Medulla oblongata (tissue), 1 donor: Measurements from ENCODE around the gene RAD9A.

Experiments
- DNase-seq: peaks from one replicate; pipeline ENCODE4 v3.0.0-alpha.2; 2015; ENCODE audit errors: extremely low spot score

The RAD9A gene

DNA sequence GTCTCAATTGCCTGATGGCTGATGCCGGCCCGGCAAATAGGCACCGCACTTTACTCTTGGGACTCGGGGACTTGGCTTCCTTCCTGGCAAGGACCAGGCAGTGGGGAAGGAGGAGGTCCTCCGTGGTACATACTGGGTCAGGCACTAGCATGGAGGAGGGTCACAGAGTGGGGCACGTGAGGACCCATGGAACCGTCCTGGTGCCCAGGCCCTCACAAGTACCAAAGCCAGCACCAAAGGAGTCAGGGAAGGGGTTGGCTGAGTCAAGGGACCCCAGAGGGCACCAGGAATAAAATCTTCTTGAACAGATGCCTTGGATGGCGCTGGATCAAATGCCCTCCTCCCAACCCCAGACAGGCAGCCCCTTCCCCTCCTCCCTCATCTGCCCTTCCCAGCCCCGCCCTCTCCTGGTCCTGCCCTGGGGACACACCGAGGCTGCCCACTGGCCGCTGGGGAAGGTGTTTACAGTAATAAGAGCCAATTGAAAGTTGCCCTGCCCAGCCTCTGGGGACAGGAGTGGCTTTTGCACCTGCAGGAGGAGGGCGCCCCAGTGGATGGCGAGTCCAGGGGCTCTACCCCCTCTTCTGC is 18.1 kb downstream of the RAD9A start:
- no peak for DNase-seq

DNA sequence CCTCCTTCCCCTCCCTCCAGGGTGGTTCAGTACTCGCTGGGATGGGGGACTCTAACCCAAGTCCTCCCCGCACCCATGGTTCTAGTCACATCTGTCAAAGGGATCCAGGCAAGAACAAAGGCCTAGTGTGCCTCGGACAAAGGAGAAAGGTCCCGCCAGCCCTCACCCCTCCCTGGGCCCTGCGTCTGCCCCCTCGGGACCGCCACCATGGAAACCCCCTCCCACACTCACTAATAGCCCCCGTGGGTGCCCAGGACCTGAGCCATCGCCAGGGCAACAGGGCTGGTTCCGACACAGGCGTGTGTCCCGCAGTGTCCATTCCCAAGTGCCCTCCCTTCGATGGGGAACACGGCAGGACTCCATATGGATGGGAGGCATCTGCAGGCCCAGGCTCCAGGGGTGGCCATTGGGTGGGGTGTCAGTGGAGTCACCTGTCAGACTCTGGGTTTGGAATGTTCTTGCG is 18.6 kb downstream of the RAD9A start:
- DNase-seq, result peak; percentile 96

DNA sequence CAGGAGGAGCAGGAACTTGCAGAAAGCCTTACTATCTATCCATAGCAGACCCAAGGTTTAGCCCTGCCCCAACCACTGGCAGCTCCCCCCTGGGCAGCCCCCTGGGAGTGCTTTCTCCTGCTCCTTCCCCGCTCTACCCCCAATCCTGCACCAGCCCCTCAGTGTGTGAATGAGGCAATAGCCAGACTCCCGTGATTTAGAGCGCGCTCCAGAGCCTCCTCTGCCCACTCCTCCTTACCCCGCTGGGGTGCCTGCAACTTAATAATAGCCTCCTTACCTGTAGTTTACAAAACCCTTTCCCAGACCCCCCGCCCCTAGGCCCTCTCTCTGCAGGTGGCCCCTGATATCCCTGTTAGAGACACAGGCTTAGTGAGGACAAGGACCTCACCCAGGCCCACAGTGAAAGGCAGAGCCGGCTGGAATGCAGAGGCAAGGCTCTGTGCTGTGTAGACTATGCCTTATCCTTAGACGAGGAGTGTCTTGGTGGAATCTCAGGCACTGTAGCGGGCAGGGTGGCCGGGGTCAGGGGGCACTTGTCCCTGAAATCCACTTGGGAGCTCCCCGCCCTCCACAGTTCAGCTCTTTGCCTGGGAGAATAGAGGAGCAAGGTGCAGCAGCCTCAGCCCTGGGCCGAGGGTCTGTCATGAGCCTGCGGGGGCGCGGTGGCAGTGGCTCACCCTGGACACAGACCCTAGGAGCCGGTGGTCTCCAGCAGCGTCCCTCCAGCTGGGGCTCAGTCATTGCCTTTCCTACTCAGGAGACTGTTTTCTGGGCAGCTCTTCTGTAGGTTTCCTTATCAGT is 19.4 kb downstream of the RAD9A start:
- no peak for DNase-seq

DNA sequence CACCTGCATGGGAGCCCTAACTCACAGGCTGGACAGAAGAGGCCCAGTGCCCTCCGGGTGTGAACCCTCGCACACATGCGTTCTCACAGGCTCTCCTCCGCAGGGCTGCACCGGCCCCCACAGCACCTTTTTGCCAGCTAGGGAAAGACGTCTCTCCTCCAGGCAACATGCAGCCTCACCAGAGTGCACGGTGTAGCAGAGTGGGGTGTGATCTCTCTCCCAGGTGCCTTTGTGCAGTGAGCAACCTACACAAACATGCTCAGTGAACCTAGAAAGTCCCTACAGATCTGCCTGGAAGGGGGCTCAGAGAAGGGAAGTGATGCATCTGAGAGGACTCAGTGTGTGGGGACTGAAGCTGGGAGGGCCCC is 20.0 kb downstream of the RAD9A start:
- DNase-seq, result no peak

DNA sequence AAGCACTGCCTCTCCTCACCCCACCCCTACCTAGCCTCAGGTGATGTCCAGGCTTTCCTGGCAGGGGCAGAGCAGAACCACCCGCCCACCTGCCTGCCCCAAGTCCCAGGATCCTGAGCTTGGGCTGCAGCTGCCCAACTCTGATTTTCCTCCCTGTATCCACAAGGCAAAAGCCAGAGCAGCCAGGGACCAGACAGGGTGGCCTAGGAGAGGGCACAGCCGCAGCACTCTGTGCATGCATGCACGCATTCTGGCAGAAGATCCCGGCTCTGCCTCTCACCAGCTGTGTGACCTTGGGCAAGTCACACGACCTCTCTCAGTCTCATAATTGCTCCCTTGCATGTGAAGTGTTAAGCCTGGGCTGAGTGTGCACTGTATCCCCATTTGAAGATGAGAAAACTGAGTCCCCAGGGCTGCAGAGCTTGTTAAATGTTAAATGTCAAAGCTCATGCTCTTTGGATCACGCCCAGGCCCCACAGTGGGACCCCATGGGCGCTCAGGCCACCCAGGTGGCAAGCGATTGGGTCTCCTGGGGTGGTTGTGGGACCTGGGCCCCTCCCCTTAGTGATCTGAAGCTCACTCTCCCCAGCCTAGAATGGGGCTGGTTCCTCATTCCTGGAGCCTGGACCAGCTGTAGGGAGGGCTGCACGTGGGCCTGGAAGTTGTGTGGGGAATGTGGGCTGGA is 20.9 kb downstream of the RAD9A start:
- no peak for DNase-seq

DNA sequence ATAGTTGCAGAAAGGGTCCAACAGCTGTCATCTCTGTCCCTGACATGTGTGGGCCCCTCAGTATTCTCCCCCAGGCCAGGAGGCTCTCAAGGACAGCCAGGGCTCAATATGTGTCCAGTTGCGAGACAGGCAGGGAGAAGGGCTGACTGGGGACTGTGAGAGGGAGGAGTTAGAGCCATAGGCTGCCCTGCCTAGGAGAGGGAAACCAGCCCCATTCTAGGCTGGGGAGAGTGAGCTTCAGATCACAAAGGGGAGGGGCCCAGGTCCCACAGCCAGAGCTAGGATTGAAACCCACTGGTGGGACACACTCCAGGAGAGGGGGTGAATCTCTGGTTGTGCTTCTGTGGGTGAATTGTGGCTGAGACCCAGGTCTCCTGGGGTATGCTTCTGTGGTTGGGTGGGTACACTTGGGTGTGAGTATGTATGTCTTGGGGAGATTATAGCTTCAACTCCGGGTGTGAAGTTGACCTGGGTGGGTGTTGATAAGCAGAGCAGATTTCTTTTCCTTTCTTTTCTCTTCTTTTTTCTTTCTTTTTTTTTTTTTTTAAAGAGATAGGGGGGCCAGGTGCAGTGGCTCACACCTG is 21.6 kb downstream of the RAD9A start:
- no peak for DNase-seq

DNA sequence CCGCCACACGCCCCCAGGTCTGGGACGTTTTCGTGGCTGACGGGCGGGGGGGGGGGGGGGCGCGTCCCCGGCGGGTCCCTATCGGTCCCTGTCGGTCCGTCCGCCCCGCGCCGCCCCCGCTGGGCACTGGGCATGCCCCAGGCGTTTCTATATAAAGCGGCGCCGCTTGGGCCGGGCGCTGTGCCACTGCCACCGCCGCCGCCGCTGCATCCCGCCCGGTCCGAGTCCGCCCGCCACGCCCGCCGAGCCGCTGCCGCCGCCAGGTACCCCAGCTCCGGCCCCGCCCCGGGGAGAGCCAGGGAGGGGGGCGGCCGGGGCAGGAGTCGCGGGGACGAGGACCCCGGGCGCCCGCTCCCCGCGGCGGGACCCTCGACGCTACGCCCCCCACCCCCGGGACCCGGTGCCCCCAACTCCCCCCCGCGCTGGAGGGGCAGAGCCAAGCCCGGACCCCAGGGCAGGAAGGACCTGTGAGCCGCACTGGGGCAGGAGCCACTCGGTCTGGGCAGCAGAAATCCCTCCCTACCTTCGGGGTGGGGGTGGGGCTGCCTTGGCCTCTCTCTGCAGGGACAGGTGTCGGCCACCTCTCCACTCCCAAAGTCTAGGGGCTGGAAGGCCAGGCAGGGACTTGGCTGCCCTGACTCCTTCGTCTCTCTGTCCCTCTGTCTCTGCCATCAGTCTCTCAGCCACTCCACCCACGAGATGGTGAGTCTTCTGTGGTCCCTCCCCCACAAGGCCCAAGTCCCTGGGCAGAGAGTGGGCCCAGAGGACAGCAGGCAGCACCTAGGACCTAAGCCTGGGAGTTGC is 23.9 kb downstream of the RAD9A start, which contains the start of gene CARNS1:
Gene CARNS1 (plus strand): TSS at position 178 of the 804 bp plus-strand sequence. CDS start 522 bp downstream, at position 700.
- DNase-seq, result peak; percentile 55

DNA sequence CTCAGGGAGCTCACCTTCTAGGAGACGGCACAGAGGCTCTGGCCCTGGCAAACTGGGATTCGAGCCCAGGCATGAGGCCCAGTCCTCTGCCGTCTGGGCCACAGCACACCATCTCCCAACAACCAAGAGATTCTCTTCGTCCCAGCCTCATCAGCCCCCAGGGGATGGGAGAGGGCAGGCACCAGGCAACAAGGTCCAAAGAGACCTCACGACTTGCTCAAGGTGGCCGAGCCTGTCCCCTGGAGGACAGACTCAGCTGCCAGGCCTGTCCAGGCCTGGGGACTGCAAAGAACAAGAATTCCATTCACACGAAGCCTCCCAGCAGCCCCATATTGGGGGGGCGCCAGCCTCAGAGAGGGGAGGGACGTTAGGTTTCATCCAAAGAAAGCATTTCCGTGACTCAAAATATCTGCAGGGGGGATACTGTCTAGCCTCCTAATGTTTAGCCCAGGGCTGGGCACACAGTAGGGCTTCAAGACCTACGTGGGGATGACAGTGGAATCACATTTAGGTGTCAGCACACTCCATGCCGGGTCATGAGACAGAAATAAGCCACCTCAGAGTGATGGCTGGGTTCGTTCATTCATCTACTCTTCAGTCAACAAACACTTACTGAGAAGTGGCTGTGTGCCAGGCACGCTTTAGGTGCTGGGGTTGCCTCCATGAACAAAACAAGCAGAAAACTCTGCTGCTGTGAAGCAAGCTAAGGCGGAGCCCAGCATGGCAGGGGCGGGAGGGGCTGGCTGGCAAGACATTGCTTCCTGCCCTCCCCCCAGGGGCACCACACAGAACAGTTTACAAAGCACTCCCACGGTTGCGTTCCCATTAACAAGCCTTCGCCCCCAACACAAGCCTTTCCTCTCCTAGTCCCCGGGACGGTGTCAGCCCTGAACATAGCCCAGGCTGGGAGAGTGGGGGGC is 24.9 kb downstream of the RAD9A start:
- peak; percentile 44 for DNase-seq

DNA sequence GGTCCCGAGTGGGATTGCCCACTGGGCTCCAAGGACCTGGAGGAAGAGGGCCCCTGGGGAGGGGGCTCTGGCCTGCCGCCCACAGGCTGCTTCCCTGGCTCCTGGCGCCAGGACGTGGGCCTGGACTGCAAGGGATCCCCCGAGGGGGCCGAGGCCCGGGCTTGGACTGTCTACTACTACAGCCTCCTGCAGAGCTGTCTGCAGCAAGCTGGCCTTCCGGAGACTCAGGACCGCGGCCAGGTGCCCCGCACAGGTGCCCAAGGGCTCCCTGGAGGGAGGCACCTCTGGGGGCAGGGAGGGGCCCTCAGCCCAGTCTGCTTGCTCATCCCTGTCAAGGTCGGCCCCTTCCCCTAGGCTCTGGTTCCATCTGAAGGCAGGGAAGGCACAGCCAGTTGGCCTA is 25.6 kb downstream of the RAD9A start:
- DNase-seq, result no peak

DNA sequence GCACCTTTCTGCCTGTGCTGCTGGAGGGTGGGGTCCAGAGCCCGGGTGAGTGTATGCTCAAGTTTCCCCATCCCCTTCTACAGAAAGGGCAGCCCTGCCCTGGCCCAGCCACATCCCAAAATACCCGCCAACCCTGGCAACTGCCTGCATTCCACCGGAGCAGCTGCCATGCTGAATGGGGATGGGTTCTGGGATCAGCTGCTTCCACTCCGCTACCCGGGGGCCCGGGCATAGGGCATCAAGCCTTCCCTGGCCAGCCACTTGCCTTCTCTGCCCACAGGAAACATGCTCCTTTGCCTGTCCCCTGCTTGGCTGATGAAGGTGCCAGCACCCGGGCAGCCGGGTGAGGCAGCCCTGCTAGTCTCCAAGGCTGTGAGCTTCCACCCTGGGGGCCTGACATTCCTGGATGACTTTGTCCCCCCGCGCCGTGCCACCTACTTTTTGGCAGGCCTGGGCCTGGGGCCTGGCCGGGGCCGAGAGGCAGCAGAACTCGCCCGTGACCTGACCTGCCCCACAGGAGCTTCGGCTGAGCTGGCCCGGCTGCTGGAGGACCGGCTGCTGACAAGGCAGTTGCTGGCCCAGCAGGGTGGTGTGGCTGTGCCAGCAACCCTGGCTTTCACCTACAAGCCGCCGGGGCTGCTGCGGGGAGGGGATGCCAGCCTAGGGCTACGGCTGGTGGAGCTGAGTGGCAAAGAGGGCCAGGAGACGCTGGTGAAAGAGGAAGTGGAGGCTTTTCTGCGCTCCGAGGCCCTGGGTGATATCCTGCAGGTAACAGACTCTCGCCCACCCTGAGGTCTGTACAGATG is 26.9 kb downstream of the RAD9A start:
- no peak for DNase-seq

DNA sequence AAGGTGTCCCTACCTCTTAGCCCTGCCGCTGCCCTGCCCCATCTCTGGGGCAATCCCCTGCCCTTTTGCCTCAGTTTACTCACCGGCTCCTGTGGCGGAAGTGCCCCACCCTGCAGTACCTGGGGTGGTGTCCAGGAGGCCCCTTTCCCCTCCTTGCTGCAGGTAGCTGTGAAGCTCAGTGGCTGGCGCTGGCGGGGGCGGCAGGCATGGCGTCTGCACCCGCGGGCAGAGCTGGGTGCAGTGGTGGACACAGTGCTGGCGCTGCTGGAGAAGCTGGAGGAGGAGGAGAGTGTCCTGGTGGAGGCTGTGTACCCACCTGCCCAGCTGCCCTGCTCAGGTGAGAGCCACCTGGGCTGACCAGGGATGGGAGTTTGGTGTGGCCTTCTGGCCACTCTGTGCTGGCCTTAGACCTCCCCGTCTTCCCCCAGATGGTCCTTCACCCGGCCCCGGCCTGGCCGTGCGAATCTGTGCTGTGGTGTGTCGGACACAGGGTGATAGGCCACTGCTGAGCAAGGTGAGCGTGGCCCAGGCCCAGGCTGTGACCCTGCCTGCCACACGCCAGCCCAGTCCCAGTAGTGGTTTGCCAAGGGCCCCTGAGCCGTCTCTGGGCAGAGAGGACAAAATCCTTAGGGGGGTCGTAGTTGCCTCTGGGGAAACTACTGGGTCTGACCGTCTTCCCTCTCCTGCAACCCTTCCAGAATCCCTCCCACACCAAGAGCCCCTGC is 27.7 kb downstream of the RAD9A start:
- no peak for DNase-seq

DNA sequence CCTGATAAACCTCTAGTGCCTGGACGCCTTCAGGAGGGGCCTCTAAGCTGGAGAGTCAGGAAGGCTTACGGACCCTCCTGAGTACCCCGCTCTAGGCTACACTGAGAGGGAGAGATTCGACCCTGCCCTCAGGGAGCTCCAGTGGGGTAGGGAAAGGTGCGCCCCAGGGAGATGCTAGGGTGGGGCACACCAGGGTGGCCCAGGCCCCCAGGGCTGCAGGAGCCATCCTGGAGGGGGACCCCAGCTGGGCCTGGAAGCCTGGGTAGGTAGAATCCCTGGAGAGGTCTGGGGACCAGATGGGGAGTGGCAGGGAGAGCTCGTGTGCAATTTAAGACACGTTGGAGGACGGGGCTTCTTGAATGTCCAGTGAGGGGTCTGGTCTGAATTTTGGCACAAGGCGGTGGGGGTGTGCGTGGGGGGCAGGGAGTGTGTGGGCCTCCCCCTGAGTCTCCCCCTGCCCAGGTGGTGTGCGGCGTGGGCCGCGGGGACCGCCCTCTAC is 28.4 kb downstream of the RAD9A start:
- no peak for DNase-seq

DNA sequence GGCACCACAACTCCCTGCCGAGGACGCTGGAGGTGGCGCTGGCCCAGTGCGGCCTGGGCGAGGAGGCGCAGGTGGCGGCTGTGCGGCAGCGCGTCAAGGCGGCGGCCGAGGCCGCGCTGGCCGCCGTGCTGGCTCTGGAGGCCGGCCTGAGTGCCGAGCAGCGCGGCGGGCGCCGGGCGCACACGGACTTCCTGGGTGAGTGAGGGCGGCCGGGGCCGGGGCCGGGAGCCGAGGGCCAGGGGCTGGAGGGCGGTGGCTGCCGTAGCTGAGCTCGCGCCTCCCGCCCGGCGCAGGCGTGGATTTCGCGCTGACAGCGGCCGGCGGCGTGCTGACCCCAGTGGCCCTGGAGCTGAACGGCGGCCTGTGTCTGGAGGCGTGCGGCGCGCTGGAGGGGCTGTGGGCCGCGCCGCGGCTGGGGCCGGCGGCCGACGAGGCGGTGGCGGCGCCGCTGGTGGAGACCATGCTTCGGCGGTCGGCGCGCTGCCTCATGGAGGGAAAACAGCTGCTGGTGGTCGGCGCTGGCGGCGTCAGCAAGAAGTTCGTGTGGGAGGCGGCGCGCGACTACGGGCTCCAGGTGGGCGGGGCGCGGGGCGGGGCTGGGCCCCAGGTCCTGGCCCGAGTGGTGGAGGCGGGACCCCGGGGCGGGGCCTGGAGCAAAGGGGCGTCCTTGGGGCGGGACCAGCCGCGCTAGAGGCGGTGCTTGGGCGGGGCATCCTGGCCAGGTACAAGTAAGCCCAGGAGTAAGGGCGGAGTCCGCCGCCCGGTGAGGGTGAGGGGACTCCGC is 29.1 kb downstream of the RAD9A start:
- peak; percentile 90 for DNase-seq

DNA sequence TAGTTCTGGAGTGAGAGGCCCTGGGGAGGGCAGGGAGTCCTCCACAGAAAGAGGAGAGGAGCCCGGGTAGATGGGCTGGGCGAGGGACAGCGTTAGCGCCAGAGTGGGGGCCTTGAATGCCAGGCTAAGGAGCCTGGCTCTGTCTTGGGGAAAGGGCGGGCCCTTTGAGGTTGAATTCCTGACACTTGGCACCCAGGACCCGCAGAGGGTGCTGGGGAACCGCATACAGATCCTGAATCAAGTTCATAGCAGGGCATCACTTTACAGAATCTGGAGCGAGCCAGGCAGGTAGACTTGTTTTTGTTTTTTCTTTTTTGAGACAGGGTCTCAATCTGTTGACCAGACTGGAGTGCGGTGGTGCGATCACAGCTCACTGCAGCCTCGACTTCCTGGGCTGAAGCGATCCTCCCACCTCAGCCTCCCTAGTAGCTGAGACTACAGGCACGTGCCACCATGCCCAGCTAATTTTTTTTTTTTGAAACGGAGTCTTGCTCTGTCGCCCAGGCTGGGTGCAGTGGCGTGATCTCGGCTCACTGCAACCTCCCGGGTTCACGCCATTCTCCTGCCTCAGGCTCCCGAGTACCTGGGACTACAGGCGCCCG is 29.7 kb downstream of the RAD9A start:
- DNase-seq, result no peak

DNA sequence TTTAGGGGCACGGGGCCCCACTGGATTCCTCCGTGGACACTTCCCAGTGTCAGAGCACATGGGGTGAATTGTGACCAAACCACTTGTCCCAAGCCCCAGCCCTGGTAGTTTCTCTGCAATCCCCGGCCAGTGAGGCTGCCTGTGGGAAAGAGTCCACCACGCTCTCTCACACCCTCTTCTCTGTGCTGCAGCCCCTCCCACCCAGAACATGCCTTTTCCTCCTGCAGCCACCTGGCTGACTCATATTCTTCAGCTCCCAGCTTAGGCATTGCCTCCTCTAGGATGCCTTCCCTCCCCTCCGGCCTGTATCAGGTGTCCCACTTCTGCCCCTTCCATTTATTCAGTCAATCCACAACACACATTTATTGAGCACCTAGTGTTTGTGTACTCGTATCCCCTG is 31.1 kb downstream of the RAD9A start:
- no peak for DNase-seq

DNA sequence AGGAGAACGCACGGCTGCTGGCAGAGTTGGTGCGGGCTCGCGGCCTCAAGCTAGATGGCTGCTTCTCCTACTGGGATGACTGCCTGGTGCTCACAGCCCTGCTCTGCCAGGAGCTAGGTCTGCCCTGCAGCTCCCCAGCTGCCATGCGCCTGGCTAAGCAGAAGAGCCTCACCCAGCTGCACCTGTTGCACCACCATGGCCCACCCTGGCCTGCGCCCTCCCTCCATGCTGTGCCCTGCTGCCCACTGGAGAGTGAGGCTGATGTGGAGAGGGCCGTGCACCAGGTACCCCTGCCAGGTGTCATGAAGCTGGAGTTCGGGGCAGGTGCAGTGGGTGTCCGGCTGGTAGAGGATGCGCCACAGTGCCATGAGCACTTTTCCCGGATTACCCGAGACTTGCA is 31.7 kb downstream of the RAD9A start:
- no peak for DNase-seq

DNA sequence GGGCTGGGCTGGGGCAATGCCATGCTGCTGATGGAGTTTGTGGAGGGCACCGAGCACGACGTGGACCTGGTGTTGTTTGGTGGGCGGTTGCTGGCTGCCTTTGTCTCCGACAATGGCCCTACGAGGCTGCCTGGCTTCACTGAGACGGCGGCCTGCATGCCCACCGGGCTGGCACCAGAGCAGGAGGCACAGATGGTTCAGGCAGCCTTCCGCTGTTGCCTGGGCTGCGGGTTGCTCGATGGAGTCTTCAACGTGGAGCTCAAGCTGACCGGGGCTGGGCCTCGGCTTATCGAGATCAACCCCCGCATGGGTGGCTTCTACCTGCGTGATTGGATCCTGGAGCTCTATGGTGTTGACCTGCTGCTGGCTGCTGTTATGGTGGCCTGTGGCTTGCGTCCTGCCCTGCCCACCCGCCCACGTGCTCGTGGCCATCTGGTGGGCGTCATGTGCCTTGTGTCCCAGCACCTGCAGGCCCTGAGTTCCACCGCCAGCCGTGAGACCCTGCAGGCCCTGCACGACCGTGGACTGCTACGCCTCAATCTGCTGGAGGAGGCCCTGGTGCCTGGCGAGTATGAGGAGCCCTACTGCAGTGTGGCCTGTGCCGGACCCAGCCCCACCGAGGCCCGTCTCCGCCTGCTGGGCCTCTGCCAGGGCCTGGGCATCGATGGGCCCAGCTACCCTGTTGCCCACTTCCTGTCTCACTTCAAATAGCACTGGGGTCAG is 32.3 kb downstream of the RAD9A start:
- no peak for DNase-seq
